HPDE6-E6E7 (cell line): ENCODE results near the gene PDP2.
"Not testable (repeated sequence)": the region's sequence is repeated elsewhere in the genome, so short reads cannot be mapped to it uniquely, and the experiment has no call there.

ENCODE experiments used
- DNase-seq: peaks from one replicate; pipeline ENCODE4 v3.0.0; 2011; ENCODE audit warnings: missing footprints; ENCODE audit errors: extremely low spot score

The PDP2 gene

GRCh38 chr16:66886321-66886720 lies 6.0 kb downstream of the PDP2 start:
- DNase-seq: no peak

DNA sequence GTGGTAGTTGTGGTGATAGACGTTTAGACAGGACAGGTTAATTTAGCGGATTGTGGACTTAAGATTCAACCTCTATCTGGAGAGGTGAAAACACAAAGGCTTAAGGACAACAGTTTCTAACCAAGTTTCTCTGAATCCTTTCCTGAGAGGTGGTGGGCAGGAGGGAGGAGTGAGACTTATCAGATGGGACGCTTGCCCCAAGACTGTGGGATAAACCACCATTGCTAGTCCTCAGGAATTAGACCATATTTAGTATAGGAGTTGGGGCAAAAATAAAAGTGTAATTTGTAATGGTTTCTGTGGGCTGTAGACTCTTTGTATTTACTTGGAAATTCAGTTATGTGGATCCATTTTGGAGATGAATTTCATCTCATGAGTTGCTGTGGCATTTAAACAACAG lies 6.6 kb downstream of the PDP2 start:
- DNase-seq: no peak

DNA sequence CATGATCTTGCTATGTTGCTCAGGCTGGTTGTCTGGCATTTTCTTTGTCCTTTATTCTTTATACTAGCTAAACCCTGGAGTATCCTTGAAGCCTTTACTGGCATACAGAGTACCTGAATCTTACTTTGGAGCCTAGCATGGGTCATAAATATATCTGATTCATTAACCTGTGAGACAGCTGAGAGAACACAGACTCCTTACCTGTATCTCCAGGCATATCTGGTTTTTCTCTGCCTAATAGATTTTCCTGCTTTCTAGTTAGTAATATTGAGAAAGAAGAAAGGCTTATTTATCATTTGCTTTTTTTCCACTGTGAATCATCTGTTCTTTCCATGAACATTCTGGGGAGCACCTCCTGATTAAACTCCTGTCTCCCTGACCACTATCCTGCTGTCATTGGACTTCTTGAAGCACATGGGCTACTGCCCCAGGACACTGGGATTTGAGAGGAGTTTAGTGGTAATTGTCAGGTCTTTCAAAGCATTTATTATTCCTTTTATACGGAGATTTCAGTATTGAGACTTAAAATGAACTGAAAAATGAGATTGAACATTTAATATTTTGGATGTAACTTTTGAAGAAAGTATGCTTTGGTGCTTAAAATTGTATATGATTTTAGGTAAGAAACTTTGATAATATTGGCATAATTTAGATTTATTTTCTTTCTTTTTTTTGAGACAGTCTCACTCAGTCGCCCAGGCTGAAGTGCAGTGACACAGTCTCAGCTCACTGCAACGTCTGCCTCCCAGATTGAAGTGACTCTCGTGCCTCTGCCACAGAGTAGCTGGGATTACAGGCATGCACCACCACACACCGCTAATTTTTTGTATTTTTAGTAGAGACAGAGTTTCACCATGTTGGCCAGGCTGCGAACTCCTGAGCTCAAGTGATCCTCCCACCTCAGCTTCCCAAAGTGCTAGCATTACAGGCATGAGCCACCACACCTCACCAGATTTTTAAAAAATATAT lies 8.6 kb downstream of the PDP2 start:
- DNase-seq: no peak

GRCh38 chr16:66889622-66890021 lies 9.3 kb downstream of the PDP2 start:
- DNase-seq: no peak

DNA sequence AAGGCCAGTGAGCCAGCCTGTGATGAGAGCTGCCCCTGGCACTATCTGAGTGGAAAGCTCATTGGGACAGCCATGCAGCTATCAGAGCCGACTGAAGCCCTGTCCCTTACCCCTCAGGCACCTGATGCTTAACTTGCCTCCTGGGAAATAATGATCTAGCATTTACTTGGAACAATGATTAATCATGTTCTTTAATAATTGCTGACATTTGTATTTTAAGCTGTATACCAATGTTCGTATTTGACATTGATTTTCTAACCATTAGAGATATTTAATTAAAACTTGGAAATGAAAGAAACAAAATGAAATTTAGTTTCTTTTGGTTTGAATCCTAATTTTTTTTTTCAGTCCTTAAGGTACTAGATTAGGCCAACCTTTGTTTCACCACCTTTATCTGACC lies 10.5 kb downstream of the PDP2 start:
- DNase-seq: no peak

GRCh38 chr16:66891360-66891759 lies 11.0 kb downstream of the PDP2 start:
- DNase-seq: no peak

GRCh38 chr16:66891797-66892196 lies 11.5 kb downstream of the PDP2 start:
- DNase-seq: no peak

DNA sequence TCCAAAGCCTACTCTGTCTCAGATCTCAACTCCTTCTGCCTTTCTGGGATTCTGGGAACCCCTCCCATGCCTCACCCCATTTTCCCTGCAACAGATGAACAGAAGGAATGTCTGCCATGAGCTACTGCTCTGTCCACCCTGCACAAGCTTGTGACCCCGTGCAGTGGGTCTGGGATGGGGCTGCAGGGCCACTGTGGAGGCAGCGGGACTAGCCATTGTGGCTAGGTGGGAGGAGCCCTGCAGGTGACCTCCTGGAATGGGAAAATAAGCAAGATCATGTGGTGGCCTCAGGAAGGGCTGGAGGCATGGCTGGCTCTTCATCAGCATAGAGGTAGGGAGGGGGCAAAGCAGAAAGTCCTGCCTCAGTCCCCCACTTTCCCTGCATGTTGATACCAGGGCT lies 13.7 kb downstream of the PDP2 start:
- DNase-seq: no peak

- DNase-seq: peak; percentile 75
Observed at GRCh38 chr16:66894948-66895688, 14.8 kb downstream of the PDP2 start.

DNA sequence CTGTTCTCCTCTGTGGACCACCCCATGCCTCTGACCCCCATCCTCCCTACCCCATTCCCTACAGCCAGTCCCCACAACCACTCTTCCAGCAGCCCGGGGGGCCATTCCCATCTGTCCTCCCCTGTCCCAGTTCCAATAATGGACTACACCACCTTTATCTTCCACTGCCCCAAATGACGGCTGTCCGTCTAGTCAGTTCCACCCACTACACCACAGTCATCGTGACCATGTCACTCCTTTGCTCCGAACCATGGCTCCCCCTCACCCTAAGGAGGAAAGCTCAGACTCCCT lies 15.3 kb downstream of the PDP2 start:
- DNase-seq: no peak

DNA sequence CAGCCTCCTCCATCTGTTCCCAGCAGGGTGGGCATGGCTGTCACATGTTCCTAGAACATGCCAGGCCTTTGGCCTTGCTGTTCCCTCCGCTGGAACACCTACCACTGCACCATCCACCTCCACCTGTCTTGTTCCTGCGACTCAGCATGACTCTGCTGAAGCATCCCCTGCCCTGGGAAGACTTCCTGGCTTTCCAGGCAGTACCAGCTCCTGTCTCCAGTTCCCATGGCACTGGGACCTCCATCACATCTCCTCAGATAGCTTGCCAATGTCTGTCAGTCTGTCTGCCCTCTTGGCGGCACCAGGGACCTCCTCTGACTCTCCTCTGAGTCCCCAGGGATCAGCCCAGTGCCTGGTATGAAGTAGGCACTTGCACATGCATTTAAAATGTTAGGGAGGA lies 15.7 kb downstream of the PDP2 start:
- DNase-seq: no peak

GRCh38 chr16:66896682-66897081 lies 16.4 kb downstream of the PDP2 start:
- DNase-seq: not testable (repeated sequence)

GRCh38 chr16:66898207-66898606 lies 17.9 kb downstream of the PDP2 start:
- no peak for DNase-seq

GRCh38 chr16:66898933-66899309 lies 18.6 kb downstream of the PDP2 start:
- DNase-seq: no peak

- no peak for DNase-seq
Observed at GRCh38 chr16:66899310-66899944, 19.1 kb downstream of the PDP2 start.

DNA sequence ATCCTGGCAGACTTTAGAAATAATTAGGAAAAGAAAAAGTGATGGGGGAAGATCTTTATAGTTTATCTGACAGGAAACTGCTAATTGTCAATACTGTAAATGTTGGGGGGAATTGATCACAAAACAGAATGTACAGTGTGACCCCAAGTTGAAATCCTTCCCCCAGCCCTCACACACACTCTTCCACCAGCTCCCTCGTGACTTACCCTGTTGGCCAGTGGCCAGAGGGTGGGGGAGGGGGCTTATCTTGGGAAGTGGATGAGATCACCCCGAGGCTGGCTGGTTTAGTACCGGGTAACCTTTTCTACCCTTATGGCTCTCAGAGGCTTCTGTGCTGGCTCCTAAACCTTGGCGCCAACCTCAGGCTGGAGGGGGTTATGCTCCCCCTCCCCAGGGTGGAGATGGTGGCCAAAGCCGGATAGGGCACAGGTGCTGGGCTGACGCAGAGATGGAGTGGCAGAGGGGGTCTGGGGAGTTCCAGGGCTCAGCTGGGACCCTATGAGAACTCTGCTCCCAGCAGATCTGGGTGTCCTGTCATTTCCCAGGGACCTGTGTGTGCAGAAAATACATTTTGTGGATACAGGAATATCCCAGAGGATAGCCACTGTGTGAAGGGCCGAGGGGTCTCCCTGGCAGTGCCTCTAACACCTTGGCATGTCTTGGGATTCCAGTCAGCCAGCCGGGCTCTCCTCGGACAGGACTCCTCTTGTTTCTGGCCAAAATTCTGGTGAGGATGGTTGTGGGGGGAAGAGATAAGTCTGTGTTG lies 19.8 kb downstream of the PDP2 start:
- peak; percentile 74 for DNase-seq

GRCh38 chr16:66900721-66901441 lies 20.6 kb downstream of the PDP2 start:
- no peak for DNase-seq

- DNase-seq: no peak
Observed at GRCh38 chr16:66901626-66902025, 21.3 kb downstream of the PDP2 start.

DNA sequence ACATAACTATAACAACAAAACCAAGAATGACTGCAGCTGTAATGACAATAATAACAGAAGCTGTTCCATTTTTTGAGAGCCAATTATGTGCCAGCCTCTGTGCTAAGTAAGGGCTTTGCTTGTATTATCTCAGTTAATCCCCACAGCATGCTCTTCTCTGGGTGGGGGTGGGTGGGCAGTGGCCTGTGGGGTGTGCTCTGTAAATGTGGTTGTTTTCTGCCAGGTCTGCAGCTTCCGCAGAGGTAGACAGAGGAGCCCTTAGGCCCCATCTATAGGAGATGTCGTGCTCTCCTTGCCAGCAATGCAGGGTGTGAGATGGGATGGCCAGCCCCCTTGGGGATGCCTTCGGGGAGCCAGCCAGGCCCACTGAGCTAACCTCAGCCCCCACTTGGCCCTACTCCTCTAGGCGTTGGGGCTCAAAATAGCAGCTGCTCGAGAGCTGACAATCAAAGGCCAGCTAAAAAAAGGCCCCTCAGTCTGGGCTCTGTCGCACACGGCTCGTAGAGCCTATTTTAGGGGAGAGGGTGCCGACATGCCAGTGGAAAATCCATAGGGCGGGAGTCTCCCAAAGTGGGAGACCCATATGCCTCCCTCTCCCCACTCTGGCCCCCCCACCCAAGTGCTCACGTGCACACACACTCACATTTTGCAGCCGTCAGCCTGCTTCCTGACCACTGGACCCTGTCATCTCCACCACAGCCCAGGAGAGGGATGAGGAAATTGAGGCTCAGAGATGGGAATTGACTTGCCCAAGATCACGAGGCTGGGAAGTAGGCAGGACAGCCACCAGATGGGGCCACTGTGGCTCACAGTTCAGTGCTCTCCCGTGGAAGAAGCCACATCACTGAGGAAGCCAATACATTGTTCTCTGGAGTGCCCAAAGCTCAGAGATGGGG lies 22.6 kb downstream of the PDP2 start:
- DNase-seq: no peak
